Right lung (tissue), 10 donors: ENCODE results near the gene ADCYAP1. TPM values are rescaled to one million over a fixed set of nuclear protein-coding genes. Genes with fewer than 3 reads are reported as not detected.
A peak's percentile ranks its signal among the peaks of the same experiment; 100 is the strongest.
"Not testable (repeated sequence)": the region's sequence is repeated elsewhere in the genome, so short reads cannot be mapped to it uniquely, and the experiment has no call there.

Experiments used
- DNase-seq, 2 donors: peaks; one replicate each; pipeline ENCODE4 v3.0.0-alpha.2; 2013
- long read RNA-seq, 8 donors: transcript quantifications; one replicate each; lab custom pipeline, GENCODE V29; 2026
- polyA plus RNA-seq, 5 donors: library from polyadenylated mRNA; unstranded; fragments of 120-200 nt; gene quantifications; one replicate each; pipeline versions ENCODE4 v1.2.1 to v1.2.3, GENCODE V29; 2013; ENCODE audit warnings: inconsistent platforms in 1 of 5, low replicate concordance in 1 of 5; ENCODE audit not compliant: insufficient read length in 5 of 5, insufficient read depth in 1 of 5

Gene ADCYAP1
- under 1 TPM; 0.05 to 0.21 (median 0.13) TPM for polyA plus RNA-seq
- long read RNA-seq, donor 1, result 0 reads
- long read RNA-seq, donor 2, result 0 reads
- long read RNA-seq, donor 3, result 0 reads
- long read RNA-seq, donor 4, result 0 reads
- long read RNA-seq, donor 5, result 0 reads
- long read RNA-seq, donor 6, result 0 reads
- long read RNA-seq, donor 7, result 0 reads
- long read RNA-seq, donor 8, result 0 reads

DNA sequence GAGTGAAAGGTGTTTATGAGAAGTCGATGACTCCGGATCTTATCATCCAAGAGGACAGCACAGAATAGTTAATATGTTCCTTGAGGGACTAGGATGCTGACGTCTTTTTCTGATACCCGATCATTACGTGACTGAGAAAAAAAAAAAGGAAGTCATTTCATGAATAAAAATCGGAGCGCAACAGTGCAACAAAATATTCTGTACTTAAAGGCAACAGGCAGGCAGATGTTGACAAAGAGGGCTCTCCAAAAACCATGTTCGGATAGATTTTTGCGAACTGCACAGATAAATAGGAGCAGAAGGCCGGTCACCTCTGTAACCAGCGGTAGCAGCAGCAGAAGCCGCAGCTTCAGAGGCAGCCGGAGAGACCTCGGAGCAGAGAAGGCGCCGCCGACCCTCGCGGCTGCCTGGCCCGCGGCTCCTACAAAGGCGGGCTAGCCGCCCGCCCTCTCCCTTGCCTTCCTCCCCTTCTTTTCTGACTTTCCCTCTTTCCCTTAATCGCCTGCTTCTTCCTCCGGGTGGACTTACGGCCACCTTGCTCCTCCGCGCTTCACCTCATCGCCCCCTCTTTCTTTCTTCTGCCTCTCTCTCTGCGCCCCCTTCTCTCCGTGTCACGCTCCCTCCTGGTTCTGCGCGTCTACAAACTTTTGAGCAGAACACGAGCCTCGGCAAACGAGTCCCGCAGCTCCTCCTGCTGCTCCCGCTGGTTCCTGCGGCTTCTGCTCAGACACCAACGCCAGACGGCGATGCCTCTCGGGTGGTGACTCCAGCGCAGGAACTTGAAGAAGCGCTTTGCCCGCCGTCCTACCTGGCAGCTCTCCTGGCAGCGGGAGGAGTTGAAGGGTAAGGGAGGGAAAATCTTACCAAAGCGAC is at the start of gene ADCYAP1:
Gene ADCYAP1, plus strand, starts transcription at position 654 of the 873 bp plus-strand sequence. CDS start 516 bp downstream, outside the sequence.
- no peak for DNase-seq

DNA sequence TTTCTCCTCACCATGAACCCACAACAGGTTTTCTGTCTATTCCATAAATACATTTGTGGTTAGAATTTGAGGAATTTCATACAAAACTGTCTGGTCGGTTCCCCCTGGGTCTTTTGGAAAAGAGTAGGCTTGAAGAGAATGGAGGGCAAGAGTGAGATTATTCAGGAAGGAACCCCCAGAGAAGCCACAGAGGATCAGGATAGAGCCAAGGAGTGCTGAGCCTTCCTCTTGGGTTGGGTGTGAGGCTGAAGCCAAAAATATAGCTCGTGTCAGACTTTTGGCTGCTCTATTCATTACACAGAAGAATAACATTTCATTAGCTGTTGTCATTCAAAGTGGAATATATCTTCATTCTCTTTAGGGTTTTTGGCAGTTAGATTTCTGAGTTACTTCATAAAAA is 46.7 kb upstream of the ADCYAP1 start:
- DNase-seq, result no peak

DNA sequence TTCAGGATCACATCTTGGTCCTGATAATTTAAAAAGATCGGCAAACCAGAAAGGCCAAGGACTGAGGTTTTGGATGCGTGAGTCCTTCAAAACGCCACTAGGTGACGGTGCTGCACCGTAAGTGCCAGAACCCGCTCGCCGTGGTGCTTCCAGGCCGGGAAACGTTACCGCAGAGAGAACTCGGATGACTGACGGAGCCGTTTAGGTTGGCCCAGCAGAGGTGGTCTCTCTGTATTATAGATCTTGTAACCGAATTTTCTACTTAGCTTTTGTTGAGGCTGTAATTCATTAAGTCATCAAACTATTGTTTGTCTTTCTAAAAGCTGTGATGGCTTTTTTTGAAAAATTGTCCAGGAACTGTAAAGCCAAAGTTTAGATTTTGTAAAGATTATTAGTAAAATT is 39.8 kb upstream of the ADCYAP1 start:
- DNase-seq, result peak; percentile 31 to 47

DNA sequence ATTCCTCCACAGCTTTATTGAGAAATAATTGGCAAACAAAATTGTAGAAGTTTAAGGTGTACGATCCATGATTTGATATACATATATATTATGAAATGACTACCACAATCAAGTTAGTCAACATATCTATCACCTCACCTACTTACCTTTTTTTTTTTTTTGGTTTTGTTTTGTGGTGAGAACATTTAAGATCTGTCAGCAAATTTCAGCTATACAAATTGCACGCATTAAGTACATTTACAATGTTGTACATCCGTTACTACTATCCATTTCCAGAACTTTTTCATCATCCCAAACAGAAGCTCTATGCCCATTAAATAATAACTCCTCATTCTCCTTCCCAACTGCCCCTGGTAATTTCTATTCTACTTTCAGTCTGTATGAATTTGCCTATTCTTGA is 37.4 kb upstream of the ADCYAP1 start:
- no peak for DNase-seq

DNA sequence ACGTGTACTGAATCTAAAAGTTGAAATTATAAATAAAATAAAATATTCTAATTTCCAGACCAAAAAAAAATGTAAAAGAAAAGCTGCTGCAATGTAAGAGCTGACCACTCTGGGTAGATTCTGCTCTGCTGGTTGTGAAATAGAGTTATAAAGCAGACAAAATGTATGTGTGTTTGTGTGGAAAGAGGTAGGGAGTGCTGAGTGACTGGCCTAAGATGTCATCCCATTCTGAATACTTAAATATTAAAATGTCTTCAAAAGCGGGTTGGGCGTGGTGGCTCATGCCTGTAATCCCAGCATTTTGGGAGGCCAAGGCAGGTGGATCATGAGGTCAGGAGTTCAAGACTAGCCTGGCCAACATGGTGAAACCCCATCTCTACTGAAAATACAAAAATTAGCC is 31.2 kb upstream of the ADCYAP1 start:
- DNase-seq, result not testable (repeated sequence)

DNA sequence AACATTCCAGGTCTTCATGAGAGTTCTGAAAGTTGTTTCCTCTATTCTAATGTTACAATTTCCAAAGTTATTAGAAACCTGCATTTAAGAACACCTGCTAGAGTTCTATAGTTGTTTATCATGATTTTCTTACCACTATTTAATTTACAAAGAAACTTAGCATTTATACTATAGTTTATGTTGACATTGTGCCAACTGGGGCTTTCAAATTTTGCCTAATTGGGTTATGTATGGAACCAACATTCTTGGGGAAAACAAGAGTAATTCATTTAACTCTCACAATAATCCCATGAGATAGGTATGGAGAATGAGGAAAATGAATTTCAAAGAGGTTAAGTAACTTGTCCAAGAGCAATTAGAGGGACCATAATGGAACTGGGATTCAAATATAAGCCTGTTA is 28.8 kb upstream of the ADCYAP1 start:
- no peak for DNase-seq

DNA sequence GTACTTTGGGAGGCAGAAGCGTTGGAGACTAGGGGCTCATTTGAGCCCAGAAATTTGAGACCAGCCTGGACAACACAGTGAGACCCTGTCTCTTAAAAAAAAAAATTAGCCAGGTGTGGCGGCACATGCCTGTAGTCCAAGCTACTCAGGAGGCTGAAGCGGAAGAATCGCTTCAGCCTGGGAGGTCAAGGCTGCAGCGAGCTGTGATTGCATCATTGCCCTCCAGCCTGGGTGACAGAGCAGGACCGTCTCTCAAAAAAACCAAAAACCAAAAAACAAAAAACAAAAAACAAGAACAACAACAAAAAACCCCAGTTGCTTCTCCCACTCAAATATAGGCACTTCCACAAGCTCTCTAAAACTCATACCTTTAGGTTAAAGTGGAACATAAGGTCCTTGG is 27.4 kb upstream of the ADCYAP1 start:
- no peak for DNase-seq

DNA sequence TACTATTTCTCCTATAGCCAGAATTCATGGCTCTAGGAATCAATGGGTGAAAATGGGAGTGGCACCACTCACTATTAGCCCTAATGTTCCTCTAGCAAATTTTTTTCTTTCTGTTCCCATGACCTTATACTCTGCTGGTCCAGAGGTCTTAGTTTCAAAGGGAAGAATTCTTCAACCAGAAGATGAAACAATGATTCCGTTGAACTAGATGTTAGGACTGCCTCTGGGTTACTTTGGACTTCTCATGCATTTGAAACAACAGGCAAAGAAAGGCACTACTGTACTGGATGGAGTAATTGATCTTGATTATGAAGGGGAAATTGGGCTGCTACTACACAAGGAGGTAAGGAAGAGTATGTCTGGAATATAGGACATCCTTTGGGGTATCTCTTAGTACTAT is 18.6 kb upstream of the ADCYAP1 start:
- no peak for DNase-seq

DNA sequence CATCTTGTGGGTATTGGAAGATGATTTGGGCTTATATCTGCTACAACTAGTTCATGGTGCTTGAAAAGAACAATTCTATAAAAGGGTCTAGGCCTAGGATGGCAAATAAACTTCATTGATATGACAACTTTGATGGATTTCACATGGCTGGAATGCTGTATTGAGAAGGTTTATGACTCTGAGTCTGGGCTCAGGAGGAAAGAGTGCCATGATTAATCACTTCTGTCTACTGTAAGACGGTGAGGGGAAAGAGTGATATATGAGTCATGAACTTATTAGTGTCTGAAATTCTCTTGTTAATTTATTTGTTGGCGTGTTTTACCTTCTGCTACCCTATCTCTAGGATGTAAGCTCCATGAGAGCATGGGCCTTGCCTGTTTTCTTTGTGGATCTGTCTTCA is 17.0 kb upstream of the ADCYAP1 start:
- DNase-seq, result no peak

DNA sequence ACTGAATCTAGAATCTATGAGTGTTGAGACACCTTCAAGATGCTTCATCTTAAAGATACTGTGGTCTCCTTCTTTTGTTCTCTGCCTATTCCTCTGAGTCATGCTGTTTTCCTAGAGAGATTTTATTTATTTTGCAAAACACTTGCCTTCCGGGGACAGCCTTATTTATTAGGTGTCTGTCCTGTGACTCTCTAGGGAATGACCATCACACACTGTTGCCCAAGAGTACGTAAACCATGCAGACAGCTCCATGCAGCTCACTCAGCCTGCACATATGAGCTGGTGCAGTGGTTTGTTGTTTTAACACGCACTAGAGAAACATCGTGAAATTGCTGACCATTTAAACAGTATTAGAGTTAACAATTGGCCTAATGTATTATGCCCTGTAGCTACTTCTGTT is 12.4 kb upstream of the ADCYAP1 start:
- DNase-seq, result no peak

DNA sequence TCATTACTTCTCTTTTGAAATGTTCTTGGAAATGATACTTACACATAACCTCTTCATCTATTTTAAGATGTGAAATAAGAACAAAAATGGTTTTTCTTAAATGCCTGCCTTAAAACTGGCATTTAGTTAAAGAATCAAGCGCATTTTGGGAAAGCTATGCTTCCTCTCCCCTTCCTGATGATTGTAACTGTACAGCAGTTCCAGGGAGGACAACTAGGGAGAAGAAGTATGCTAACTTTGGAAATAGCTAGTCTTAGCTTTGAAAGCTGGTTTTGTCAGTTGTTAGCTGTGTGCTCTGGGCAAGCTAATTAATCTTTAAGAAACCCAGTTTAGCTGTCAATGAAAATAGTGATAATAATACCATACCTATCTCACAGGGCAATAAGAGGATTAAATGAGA is 8.4 kb upstream of the ADCYAP1 start:
- DNase-seq, result no peak

DNA sequence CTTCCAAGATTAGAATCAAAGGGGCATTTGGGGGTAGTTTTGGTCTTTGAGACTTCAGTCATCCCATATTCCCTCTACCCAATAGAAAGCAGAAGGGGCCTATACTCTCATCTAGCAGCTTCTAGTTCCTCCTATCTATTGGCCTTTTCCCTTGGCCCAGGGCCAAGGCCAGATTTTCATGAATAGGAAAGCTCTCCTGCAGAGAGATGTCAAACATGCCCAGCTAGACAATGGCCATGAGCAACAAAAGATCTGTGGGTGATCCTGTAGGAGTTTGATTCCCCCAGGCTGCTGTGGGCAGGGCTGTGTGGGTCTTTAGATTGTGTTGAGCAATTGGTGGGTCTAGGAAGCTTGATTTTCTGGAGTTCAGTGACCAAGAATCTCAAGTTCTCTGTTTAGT is 2.9 kb upstream of the ADCYAP1 start:
- no peak for DNase-seq

DNA sequence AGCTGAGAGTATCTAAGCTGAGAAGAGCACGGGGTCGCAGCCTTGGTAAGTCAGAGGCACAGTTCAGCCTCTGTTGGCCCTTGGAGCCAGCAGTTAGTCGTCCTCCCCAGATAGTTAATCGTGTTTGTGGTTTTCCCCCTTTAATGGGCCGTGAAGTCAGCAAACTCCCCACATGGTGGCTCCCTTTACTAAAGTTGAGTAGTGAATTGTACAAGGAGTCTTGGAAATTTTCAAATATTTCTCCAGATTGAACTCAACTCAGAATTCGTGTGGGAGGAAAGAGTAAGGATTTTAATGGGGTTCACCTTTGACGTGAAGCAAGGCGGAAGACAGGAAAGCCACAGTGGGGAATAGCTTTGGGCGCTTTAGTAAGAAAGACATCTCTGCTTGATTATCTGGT is 2.4 kb upstream of the ADCYAP1 start:
- no peak for DNase-seq

DNA sequence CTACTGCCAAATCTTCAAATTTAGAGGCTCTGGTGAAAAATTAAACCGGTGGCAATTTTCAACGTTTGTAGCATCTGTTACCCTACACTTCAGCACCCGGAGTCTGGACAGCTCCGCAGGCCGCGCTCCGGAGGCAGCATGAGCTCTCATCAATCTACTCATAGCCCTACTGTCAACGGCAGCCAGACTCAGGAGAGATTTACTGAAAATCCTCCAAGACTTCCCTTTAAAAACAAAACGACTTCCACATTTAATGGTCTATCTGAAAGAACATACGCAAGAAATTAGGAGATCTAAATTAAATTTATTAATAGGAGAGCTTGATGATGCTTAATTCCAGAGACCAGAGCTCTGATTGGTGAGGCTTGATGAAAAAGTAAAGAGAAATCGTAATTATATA is 970 bp upstream of the ADCYAP1 start:
- DNase-seq, result peak; percentile 46

DNA sequence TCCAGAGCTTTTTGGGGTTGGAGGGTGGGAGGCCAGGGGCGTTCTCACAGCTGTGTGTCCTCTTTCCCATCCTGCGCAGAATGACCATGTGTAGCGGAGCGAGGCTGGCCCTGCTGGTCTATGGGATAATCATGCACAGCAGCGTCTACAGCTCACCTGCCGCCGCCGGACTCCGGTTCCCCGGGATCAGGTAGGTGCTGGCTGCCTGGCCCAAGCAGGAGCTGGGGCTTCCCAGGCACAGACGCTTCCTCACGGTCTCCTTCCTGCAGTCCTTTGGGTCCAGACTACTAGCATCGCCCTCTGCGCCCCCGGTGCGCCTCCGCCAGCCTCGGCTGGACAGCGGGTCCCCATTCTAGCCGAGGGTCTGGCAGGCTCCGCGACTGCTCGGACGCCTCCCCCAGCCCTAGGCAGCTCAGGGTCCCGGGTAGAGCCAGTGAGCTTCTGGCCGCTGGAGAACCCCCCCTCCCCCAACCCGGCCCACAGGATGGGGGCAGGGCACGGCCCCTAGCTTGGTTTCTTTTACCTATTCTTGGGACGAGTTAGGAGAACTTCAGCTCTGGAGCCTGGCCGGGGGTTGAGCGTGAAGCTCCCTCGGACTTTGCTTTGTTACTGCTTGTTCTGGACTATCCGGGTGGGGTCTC is 756 bp downstream of the ADCYAP1 start:
- no peak for DNase-seq

DNA sequence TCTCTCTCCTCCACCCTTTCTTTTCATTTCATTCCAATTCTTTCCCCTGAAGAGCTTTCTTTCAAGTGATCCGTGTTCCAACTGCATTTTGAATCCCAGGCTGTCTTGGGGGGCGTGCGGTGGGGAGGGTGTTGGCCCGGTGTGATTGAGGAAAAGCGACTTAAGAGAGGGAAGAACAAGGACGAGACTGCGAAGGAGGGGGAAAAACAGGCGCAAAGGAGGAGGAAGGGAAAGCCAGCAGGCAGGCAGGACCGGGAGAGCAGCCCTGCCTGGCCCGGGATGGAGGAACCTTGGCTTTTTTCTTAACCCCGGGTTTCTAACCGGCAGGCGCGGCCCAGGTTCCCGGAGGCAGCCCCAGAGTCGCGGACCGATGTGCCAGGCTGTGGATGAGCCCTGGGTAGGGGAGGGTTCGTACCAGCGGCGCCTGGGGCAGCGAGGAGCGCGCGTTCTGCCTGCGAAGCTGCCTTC is 1.3 kb downstream of the ADCYAP1 start:
- no peak for DNase-seq

DNA sequence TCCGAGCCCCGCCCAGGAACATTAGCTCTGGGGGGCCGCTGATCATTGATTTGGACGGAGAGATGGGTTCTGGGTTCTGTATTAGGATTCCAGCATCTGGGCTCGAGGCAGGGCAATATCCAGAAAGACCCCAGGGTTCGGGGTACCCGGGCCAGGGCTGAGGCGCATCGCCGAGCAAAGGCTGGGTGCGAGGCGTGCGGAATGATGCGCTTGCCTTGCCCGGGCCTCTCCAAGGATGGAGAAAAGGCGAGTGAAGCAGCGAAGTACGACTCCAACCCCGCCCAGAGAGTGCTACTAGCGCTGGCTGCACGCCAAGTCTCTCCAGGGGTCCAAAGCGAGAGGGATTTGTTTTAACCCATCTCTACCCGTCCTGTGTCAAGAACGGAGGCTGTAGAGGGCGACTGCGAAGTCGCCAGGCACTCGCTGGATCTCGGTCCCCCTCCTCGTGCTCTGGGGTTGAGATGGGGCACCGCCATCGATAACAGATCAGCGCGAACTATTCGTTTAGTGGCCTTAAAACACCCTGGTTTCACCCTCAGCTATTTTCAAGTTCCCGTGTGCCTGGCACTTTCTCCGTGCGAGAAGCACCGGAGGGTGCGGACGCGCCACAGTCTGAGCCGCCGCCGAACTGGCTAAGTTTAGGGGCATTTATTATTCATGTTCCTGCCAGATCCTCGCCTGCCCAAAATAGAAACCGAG is 1.9 kb downstream of the ADCYAP1 start:
- DNase-seq, result no peak

DNA sequence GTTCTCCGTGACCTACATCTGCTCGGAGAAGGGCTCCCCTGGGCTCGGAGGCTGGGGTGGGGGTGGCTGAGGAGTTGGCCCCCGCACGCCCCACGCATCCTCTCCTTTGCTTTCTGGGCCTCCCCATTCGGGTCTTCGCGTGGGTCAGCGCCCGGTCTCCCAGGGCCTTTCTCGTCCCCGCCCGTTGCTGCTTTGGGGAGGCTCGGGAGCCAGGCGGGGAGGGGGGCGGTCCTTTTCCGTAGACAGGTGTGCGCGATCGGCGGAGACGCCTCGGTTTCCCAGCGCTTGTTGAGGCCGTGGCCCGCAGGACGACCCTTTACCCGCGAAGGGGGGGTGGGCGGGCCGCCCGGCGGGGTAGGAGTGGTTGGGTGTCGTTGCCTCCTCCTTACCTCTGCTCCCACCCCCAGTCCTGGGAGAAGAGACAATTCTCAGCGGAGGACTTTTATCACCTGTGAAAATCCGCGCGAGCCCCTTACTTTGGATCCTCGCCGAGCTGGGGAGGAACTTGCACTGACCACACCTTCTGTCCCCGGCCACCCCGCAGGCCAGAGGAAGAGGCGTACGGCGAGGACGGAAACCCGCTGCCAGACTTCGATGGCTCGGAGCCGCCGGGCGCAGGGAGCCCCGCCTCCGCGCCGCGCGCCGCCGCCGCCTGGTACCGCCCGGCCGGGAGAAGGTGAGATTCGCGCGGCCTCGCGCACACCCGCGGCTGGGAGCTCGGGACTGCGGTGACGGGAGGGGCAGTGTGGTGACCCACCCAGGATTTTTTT is 2.6 kb downstream of the ADCYAP1 start:
- no peak for DNase-seq

DNA sequence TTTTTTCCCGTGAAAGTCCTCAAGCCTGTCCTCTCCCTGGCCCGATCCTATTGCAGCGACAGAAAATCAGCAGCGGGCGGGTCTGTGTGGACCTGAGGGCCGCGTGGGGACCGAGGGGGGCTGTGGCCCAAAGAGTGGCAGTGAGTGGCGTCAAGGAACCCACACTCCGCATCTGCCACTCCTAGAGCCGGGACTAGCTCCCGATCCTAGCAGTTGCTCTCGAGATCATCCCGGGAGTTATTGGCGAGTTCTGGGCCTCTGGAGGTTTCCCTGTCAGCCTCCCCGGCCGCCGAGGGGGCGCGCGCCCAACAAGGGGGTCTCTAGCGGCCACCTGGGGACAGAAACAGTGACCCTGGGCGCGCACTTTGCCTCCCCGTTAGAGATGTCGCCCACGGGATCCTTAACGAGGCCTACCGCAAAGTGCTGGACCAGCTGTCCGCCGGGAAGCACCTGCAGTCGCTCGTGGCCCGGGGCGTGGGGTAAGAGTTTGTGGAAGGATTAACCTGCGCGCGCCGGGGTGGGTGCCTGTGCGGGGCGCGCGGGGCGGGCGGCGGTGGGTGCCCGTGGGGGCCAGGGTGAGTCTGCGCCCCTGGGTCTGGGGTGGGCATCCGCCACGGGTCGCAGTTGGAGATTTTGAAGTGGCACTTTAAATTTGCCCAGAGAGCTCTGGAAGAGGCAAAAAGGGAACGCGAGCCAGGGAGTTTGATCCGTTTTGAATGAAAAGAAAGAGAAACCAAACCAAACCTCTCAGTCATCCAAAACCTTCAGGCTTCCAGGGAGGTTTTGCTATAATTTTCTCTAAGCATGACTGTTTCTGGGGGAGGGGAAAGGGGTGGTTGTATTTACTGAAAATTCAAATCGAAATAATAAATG is 3.5 kb downstream of the ADCYAP1 start:
- DNase-seq, result no peak
